Lower leg skin (tissue), 4 donors: Measurements from ENCODE around the gene KLK7. TPM values are rescaled to one million over a fixed set of nuclear protein-coding genes. Genes with fewer than 3 reads are reported as not detected.

Experiments
- DNase-seq, 2 donors: peaks; one replicate each; pipeline ENCODE4 v3.0.0-alpha.2; 2019; ENCODE audit warnings: low spot score in 2 of 2
- H3K4me3 ChIP-seq: fragments of 200-600 bp; sonication (generic); 2 replicates; pipeline ENCODE4 v1.5.1; 2017; ENCODE audit warnings: mild to moderate bottlenecking, low read depth; ENCODE audit not compliant: poor library complexity, severe bottlenecking
- CTCF ChIP-seq, 3 donors: fragments of 450-650 bp; IDR thresholded peaks; one replicate each; pipeline ENCODE4 v1.5.1; 2016; ENCODE audit warnings: antibody characterized with exemption in 3 of 3, mild to moderate bottlenecking in 3 of 3, moderate library complexity in 2 of 3
- POLR2A ChIP-seq, 2 donors: fragments of 450-650 bp; IDR thresholded peaks; one replicate each; pipeline ENCODE4 v1.6.1; 2016 to 2017; ENCODE audit warnings: antibody characterized with exemption in 2 of 2, mild to moderate bottlenecking in 1 of 2, moderate library complexity in 1 of 2
- WGBS, 2 donors: methylation state at CpG; one replicate each; pipeline ENCODE4 v1.1.5; 2018; 5-methylcytosine and 5-hydroxymethylcytosine counted together
- intact Hi-C: fragments of 100-400 bp; cut with DNase I; formaldehyde crosslinking; loops from one replicate; pipeline ENCODE4 v1.15.0; 2023; ENCODE audit warnings: low total_unique reads
- total RNA-seq, 4 donors: library from RNA; depleted of rRNA; stranded (reverse); fragments of >200 nt; gene quantifications; one replicate each; pipeline ENCODE4 v1.1.0, GENCODE V29; 2016

The KLK7 gene
- total RNA-seq, 4 donors from 2014 or later, result 206 to 251 (median 224) TPM

GRCh38 chr19:51010066-51010795 is 26.5 kb upstream of the KLK7 start:
- TF ChIP-seq POLR2A (IDR thresholded peaks at IDR 0.05), result no peak
- no peak for TF ChIP-seq CTCF (IDR thresholded peaks at IDR 0.05)
- WGBS, 2 donors, result 35 to 37% methylated on average over 4 of the region's 4 CpGs
- no peak for DNase-seq
- H3K4me3 ChIP-seq, result no peak overlapping the region
- intact Hi-C loops, result loop anchor here (5.0 kb wide), 1 partner anchor 78 kb away; no protein-coding TSS in a partner anchor

- 62 to 65% methylated on average over 17 to 19 of the region's 19 CpGs for WGBS, 2 donors
- no peak for DNase-seq
- intact Hi-C loops, result no loop called here
- TF ChIP-seq CTCF (IDR thresholded peaks at IDR 0.05) (no peak), POLR2A (IDR thresholded peaks at IDR 0.05) (no peak)
- H3K4me3 ChIP-seq, result no peak overlapping the region
Observed at GRCh38 chr19:51009061-51009891, 25.6 kb upstream of the KLK7 start.

DNA sequence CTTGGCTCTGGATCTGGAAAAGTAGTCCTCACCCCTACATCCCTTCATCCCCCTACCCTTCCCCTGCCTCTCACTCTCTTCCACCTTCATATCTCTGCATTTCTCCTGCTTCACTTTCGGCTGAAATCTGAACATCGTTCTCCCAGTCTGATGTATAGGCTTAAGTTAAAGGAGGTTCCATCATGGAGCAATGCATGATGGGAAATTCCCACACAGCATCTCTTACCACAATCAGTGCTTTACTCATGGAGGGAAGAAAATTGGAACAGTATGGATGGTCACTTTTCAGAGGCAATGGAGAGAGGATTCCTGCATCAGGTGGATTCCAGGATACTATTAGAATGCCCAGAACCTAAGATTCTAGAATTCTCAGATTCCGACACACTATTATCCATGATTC is 23.8 kb upstream of the KLK7 start:
- 80 to 86% methylated on average over 3 of the region's 3 CpGs for WGBS, 2 donors
- intact Hi-C loops, result no loop called here
- TF ChIP-seq CTCF (IDR thresholded peaks at IDR 0.05), result no peak
- H3K4me3 ChIP-seq, result no peak overlapping the region
- no peak for DNase-seq

GRCh38 chr19:51006406-51006805 is 22.7 kb upstream of the KLK7 start:
- DNase-seq, result no peak
- intact Hi-C loops, result no loop called here
- H3K4me3 ChIP-seq, result no peak overlapping the region
- TF ChIP-seq CTCF (IDR thresholded peaks at IDR 0.05), result no peak
- no peak for TF ChIP-seq POLR2A (IDR thresholded peaks at IDR 0.05)
- 45 to 65% methylated on average over 8 of the region's 8 CpGs for WGBS, 2 donors

- intact Hi-C loops, result no loop called here
- no peak overlapping the region for H3K4me3 ChIP-seq
- WGBS, 2 donors, result 93% methylated on average over 1 of the region's 1 CpG
- DNase-seq, result no peak
- TF ChIP-seq CTCF (IDR thresholded peaks at IDR 0.05) (no peak), POLR2A (IDR thresholded peaks at IDR 0.05) (no peak)
Observed at GRCh38 chr19:51005248-51005647, 21.5 kb upstream of the KLK7 start.
